ENCODE results near the gene BDH1. TPM values are rescaled to one million over a fixed set of nuclear protein-coding genes. Genes with fewer than 3 reads are reported as not detected.
"Not testable (repeated sequence)": the region's sequence is repeated elsewhere in the genome, so short reads cannot be mapped to it uniquely, and the experiment has no call there.

BDH1 gene
- total RNA-seq, 1 donor from 2014 or later, result 57.9 TPM

GRCh38 chr3:197478746-197479668, 76.8 kb downstream of the BDH1 start:
- DNase-seq (no peak), ATAC-seq (ENCODE audit: poor library complexity) (peak; percentile 34)
- intact Hi-C loops (cut with DNase I), result no loop called here

GRCh38 chr3:197477816-197478215, 78.0 kb downstream of the BDH1 start:
- ATAC-seq (ENCODE audit: poor library complexity), result peak; percentile 62
- DNase-seq; intact Hi-C loops (cut with DNase I): not testable (repeated sequence)

GRCh38 chr3:197475997-197476525, 79.7 kb downstream of the BDH1 start:
- intact Hi-C loops (cut with DNase I), result no loop called here
- ATAC-seq (ENCODE audit: poor library complexity), result no peak
- no peak for DNase-seq

GRCh38 chr3:197475514-197475913, 80.3 kb downstream of the BDH1 start:
- ATAC-seq (ENCODE audit: poor library complexity), result no peak
- no peak for DNase-seq
- intact Hi-C loops (cut with DNase I), result no loop called here

- ATAC-seq (ENCODE audit: poor library complexity) (no peak), DNase-seq (no peak)
- intact Hi-C loops (cut with DNase I), result no loop called here
Measured at GRCh38 chr3:197472151-197472550, 83.6 kb downstream of the BDH1 start.

GRCh38 chr3:197471221-197472010, 84.4 kb downstream of the BDH1 start:
- ATAC-seq (ENCODE audit: poor library complexity), result no peak
- no peak for DNase-seq
- intact Hi-C loops (cut with DNase I), result no loop called here

- no peak for ATAC-seq (ENCODE audit: poor library complexity)
- intact Hi-C loops (cut with DNase I), result no loop called here
- no peak for DNase-seq
Measured at GRCh38 chr3:197468866-197469382, 86.8 kb downstream of the BDH1 start.

- no peak for ATAC-seq (ENCODE audit: poor library complexity)
- intact Hi-C loops (cut with DNase I), result no loop called here
Measured at GRCh38 chr3:197468167-197468566, 87.6 kb downstream of the BDH1 start.

GRCh38 chr3:197466586-197467399, 89.0 kb downstream of the BDH1 start:
- DNase-seq, result no peak
- ATAC-seq (ENCODE audit: poor library complexity), result no peak
- intact Hi-C loops (cut with DNase I), result no loop called here

More at GRCh38 chr3:197468167-197468566, 87.6 kb downstream of the BDH1 start:
- DNase-seq, result no peak

GRCh38 chr3:197465996-197466549, 89.7 kb downstream of the BDH1 start:
- DNase-seq, result no peak
- no peak for ATAC-seq (ENCODE audit: poor library complexity)
- intact Hi-C loops (cut with DNase I), result no loop called here

GRCh38 chr3:197465197-197465995, 90.4 kb downstream of the BDH1 start:
- DNase-seq (no peak), ATAC-seq (ENCODE audit: poor library complexity) (no peak)
- intact Hi-C loops (cut with DNase I), result no loop called here

GRCh38 chr3:197464794-197465193, 91.0 kb downstream of the BDH1 start:
- no peak for DNase-seq
- intact Hi-C loops (cut with DNase I), result no loop called here
- no peak for ATAC-seq (ENCODE audit: poor library complexity)

GRCh38 chr3:197463279-197463678, 92.5 kb downstream of the BDH1 start:
- DNase-seq, result no peak
- no peak for ATAC-seq (ENCODE audit: poor library complexity)
- intact Hi-C loops (cut with DNase I), result no loop called here

GRCh38 chr3:197462808-197463207, 93.0 kb downstream of the BDH1 start:
- intact Hi-C loops (cut with DNase I), result no loop called here
- DNase-seq, result no peak
- ATAC-seq (ENCODE audit: poor library complexity), result no peak

GRCh38 chr3:197460639-197461038, 95.1 kb downstream of the BDH1 start:
- intact Hi-C loops (cut with DNase I), result no loop called here
- DNase-seq (no peak), ATAC-seq (ENCODE audit: poor library complexity) (no peak)

GRCh38 chr3:197460002-197460401, 95.8 kb downstream of the BDH1 start:
- no peak for DNase-seq
- intact Hi-C loops (cut with DNase I), result no loop called here
- no peak for ATAC-seq (ENCODE audit: poor library complexity)

Data from Right ventricle myocardium superior (tissue), 1 donor.